ENCODE results near the gene ARL15. TPM values are rescaled to one million over a fixed set of nuclear protein-coding genes. Genes with fewer than 3 reads are reported as not detected.

The ARL15 gene
- total and polyA plus RNA-seq, 2 of the 8 experiments (the other 6 are each of a cell fraction or from before 2014, with no cell fraction given) = 9.9 to 21.2 TPM

DNA sequence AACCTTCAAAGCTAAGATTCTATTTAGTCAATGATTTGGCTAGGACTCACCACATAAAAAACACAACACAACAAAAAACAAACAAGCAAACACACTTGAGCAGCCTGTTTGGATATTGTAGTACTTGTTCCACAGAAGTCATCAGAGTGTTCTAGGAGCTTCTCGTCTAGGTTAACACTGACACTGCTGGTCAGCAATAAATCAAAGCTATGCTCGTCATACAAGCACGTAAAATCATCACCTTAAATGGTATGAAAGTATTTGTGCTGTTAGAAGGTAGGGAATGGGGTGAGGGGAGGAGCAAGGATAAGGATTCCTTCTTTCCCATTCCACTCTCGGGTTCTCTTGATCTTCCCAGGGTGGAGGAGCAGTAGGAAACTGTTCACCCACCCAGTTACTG is 88.0 kb downstream of the ARL15 start:
- Histone ChIP-seq H3K36me3 (ENCODE audit: control insufficient read depth in 2 of 4, insufficient read depth in 4 of 4, low read length in 3 of 4) (no peaks in the 10 kb centered on the region), H3K9me3 (ENCODE audit: insufficient read depth in 2 of 2, low read depth in 1 of 2, low read length in 1 of 2) (no peaks in the 10 kb centered on the region), H3K27ac (ENCODE audit: low read depth, low read length) (no peak overlapping the region), H3K79me2 (ENCODE audit: control insufficient read depth in 1 of 2, insufficient read depth in 2 of 2, low read length in 2 of 2) (peaks cover 0 to 18% of the 10 kb centered on the region in 2 experiments; a peak in 3 of 4 replicates), H3K56ac (replicated peaks; ENCODE audit: insufficient read length, low read depth, low read length) (no peak overlapping the region), H4K5ac (ENCODE audit: insufficient read length, low read depth, low read length) (no peak overlapping the region), H3K4me2 (ENCODE audit: insufficient read depth in 1 of 2, low read depth in 2 of 2, low read length in 2 of 2) (no peak overlapping the region), H3K23me2 (ENCODE audit: low read depth, low read length) (no peaks in the 10 kb centered on the region; the same call in 1 of the 2 replicates), H2BK5ac (ENCODE audit: low read depth, low read length) (no peak overlapping the region), H3K4me1 (replicated peaks in 1 of 4; ENCODE audit: control insufficient read depth in 3 of 4, insufficient read depth in 4 of 4, low read length in 3 of 4) (peaks cover 0 to 2% (median 0%) of the 10 kb centered on the region in 4 experiments; a peak in 1 of 7 replicates), H3K23ac (ENCODE audit: insufficient read length) (no peak overlapping the region), H4K91ac (replicated peaks; ENCODE audit: insufficient read length, low read length) (no peak overlapping the region), H3K4me3 (ENCODE audit: extremely low read depth in 1 of 4, insufficient read depth in 2 of 4, low read depth in 3 of 4, low read length in 4 of 4) (no peak overlapping the region), H2AK5ac (ENCODE audit: low read depth, low read length) (no peak overlapping the region), H3K27me3 (replicated peaks in 1 of 4; ENCODE audit: control insufficient read depth in 3 of 4, extremely low read depth in 1 of 4, insufficient read depth in 3 of 4, low read length in 3 of 4) (no peaks in the 10 kb centered on the region), H4K8ac (ENCODE audit: extremely low read depth, insufficient read depth, low read length) (no peak overlapping the region), H3K79me1 (ENCODE audit: low read depth, low read length) (no peaks in the 10 kb centered on the region), H3K14ac (ENCODE audit: insufficient read length) (no peak overlapping the region), H4K20me1 (replicated peaks in 1 of 2; ENCODE audit: control insufficient read depth in 1 of 2, insufficient read depth in 2 of 2, low read length in 2 of 2) (no peaks in the 10 kb centered on the region), H3K18ac (ENCODE audit: extremely low read depth, low read length) (no peak overlapping the region), H2AFZ (ENCODE audit: low read length) (no peak overlapping the region), H2BK15ac (ENCODE audit: low read length) (no peak overlapping the region), H2BK120ac (replicated peaks; ENCODE audit: low read depth, low read length) (no peak overlapping the region), H3K4ac (replicated peaks; ENCODE audit: insufficient read length, low read depth, low read length) (no peak overlapping the region), H2BK20ac (ENCODE audit: low read length) (no peak overlapping the region), H2BK12ac (ENCODE audit: low read depth, low read length) (no peak overlapping the region), H3K9ac (replicated peaks in 1 of 4; ENCODE audit: extremely low read depth in 1 of 4, low read depth in 3 of 4, low read length in 3 of 4) (no peak overlapping the region)
- no peak for DNase-seq (ENCODE audit: low read depth in 1 of 2, low spot score in 2 of 2)
- ChIA-PET POLR2A (ENCODE audit: partially characterized antibody) (no interaction called here), CTCF (ENCODE audit: partially characterized antibody) (interaction anchor here (0.7 to 2.3 kb wide), 2 partner anchors 744 to 1570 kb away, joined by 3 to 5 read pairs; no protein-coding TSS in a partner anchor)
- FAIRE-seq = no peak
- TF ChIP-seq SP4 (IDR thresholded peaks at IDR 0.05; ENCODE audit: low read length) = no peak
- TF ChIP-seq SP1 (IDR thresholded peaks at IDR 0.05; ENCODE audit: low read depth, low read length) = no peak
- no peak for TF ChIP-seq ZNF274 (IDR thresholded peaks at IDR 0.05; ENCODE audit: borderline replicate concordance, extremely low read depth, low read length)
- TF ChIP-seq YY1 (IDR thresholded peaks at IDR 0.05; ENCODE audit: low read depth, low read length) = no peak
- TF ChIP-seq SRF (IDR thresholded peaks at IDR 0.05; ENCODE audit: low read depth, low read length) = 0 out of 2 replicates have a peak, but pooled peaks have one; percentile 5
- no peak for TF ChIP-seq TBP (IDR thresholded peaks at IDR 0.05; ENCODE audit: low read depth, low read length)
- no peak for TF ChIP-seq SIX5 (IDR thresholded peaks at IDR 0.05; ENCODE audit: low read depth, low read length)
- TF ChIP-seq SUZ12 (IDR thresholded peaks at IDR 0.05; ENCODE audit: low read length) = no peak
- 89% methylated on average over 4 of the region's 4 CpGs; no CpG with 5 or more reads in 1 of the 2 experiments for WGBS, 2 experiments (ENCODE audit: extremely low coverage in 1 of 2, insufficient coverage in 1 of 2, insufficient read length in 1 of 2, insufficient replicate concordance in 2 of 2, low coverage in 1 of 2, low lambda C conversion rate in 2 of 2, missing lambda C conversion rate in 1 of 2)

Data from H1 (cell line).